HG03469 (cell line): ENCODE data around the gene DLEC1.

Experiments
- ATAC-seq: cut with Tn5 transposase; IDR thresholded peaks from one replicate; pipeline ENCODE4 v1.9.1; 2021; ENCODE audit warnings: mild to moderate bottlenecking, moderate library complexity, moderate number of reproducible peaks; ENCODE audit not compliant: unreplicated experiment

Gene DLEC1

GRCh38 chr3:38002291-38002876 is 36.6 kb upstream of the DLEC1 start:
- no peak for ATAC-seq

GRCh38 chr3:38002940-38003339 is 36.1 kb upstream of the DLEC1 start:
- no peak for ATAC-seq

- no peak for ATAC-seq
Measured at GRCh38 chr3:38003371-38003816, 35.6 kb upstream of the DLEC1 start.

- no peak for ATAC-seq
Measured at GRCh38 chr3:38003817-38004414, 35.1 kb upstream of the DLEC1 start.

GRCh38 chr3:38004415-38005075 is 34.5 kb upstream of the DLEC1 start:
- ATAC-seq: peak; percentile 66

- ATAC-seq: no peak
Measured at GRCh38 chr3:38005076-38006020, 33.7 kb upstream of the DLEC1 start.

- no peak for ATAC-seq
Measured at GRCh38 chr3:38006031-38006430, 33.0 kb upstream of the DLEC1 start.

- no peak for ATAC-seq
Measured at GRCh38 chr3:38006445-38006995, 32.5 kb upstream of the DLEC1 start.

- ATAC-seq: no peak
Measured at GRCh38 chr3:38007754-38008090, 31.3 kb upstream of the DLEC1 start.

- no peak for ATAC-seq
Measured at GRCh38 chr3:38008191-38008701, 30.8 kb upstream of the DLEC1 start.

- no peak for ATAC-seq
Measured at GRCh38 chr3:38008971-38009580, 29.9 kb upstream of the DLEC1 start.

GRCh38 chr3:38009807-38010591 is 29.0 kb upstream of the DLEC1 start:
- no peak for ATAC-seq

GRCh38 chr3:38011111-38011510 is 27.9 kb upstream of the DLEC1 start:
- ATAC-seq: no peak

- ATAC-seq: no peak
Measured at GRCh38 chr3:38015485-38015884, 23.5 kb upstream of the DLEC1 start.

GRCh38 chr3:38015984-38016383 is 23.0 kb upstream of the DLEC1 start:
- ATAC-seq: no peak

GRCh38 chr3:38016410-38016809 is 22.6 kb upstream of the DLEC1 start:
- ATAC-seq: no peak

- ATAC-seq: no peak
Measured at GRCh38 chr3:38016847-38017444, 22.1 kb upstream of the DLEC1 start.

GRCh38 chr3:38017445-38018295 is 21.3 kb upstream of the DLEC1 start:
- no peak for ATAC-seq
